Activated CD4-positive, alpha-beta T cell treated with anti-CD3 and anti-CD28 coated beads for 36 hours (primary cell): ENCODE measurements around the gene PITPNC1. TPM values are rescaled to one million over a fixed set of nuclear protein-coding genes. Genes with fewer than 3 reads are reported as not detected.
"Not testable (repeated sequence)": the region's sequence is repeated elsewhere in the genome, so short reads cannot be mapped to it uniquely, and the experiment has no call there.

ENCODE experiments used
- ATAC-seq: fragments of 200-7000 bp; cut with Tn5 transposase; one replicate; pipeline ENCODE4 v1.10.0; 2021; ENCODE audit warnings: mild to moderate bottlenecking, moderate library complexity
- CTCF ChIA-PET: fragments of 350-600 bp; sonication (Branson Sonifier 250); formaldehyde crosslinking; loops from one replicate; lab custom pipeline; 2021; ENCODE audit warnings: antibody characterized with exemption; lab: Charles Lee
- POLR2A ChIA-PET: fragments of 350-600 bp; sonication (Branson Sonifier 250); formaldehyde crosslinking; loops from one replicate; lab custom pipeline; 2021; ENCODE audit warnings: antibody characterized with exemption, inconsistent platforms; lab: Charles Lee
- DNase-seq: peaks from one replicate; pipeline ENCODE4 v3.0.0-alpha.2; 2020
- H3K27ac Mint-ChIP-seq: one replicate; pipeline ENCODE4 v1.8.0; 2021; ENCODE audit warnings: mixed read lengths
- H3K27me3 Mint-ChIP-seq: one replicate; pipeline ENCODE4 v1.8.0; 2021; ENCODE audit warnings: mixed read lengths
- H3K36me3 Mint-ChIP-seq: one replicate; pipeline ENCODE4 v1.8.0; 2021; ENCODE audit warnings: low read depth, mixed read lengths
- H3K4me1 Mint-ChIP-seq: one replicate; pipeline ENCODE4 v1.8.0; 2021; ENCODE audit warnings: mixed read lengths
- H3K4me3 Mint-ChIP-seq: one replicate; pipeline ENCODE4 v1.8.0; 2021; ENCODE audit warnings: mild to moderate bottlenecking, moderate library complexity, mixed read lengths
- H3K9me3 Mint-ChIP-seq: one replicate; pipeline ENCODE4 v1.8.0; 2021; ENCODE audit warnings: low read depth, mixed read lengths
- intact Hi-C, 2 experiments: fragments of 100-400 bp; cut with DNase I in 1 of 2; cut with micrococcal nuclease in 1 of 2; formaldehyde crosslinking; loops; one replicate each; pipeline versions ENCODE4 v1.14.2 to v1.15.1; 2022 to 2024; cut with DNase I, micrococcal nuclease
- total RNA-seq, 2 experiments: library from RNA; stranded (reverse); gene quantifications; one replicate each; pipeline ENCODE4 v1.2.3, GENCODE V29; 2021

PITPNC1 gene
- total RNA-seq, 2 experiments from 2014 or later = 41.6 to 56.3 TPM

DNA sequence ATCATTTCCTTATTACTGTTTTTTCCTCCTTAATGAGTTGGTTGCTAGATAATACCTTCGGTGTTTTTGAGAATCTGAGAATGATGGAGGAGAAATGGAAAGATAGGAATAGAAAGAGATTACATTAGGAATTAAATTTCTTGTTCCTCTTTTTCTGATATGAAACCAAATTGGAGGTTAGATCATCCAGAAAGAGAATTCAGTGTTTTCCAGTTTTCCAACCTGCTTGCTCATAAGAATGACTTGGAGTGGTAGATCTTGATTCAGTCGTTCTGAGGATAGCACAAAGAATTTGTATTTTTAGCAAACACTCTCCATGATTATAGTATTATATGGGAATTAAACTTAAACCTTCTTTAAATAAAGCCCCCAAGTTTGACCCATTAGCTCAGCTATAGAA lies 35.9 kb downstream of the PITPNC1 start:
- peaks cover 50% of the 10 kb centered on the region for H3K4me1 Mint-ChIP-seq
- DNase-seq = no peak
- no peaks in the 10 kb centered on the region for H3K27me3 Mint-ChIP-seq
- no peak for ATAC-seq
- peaks cover 3% of the 10 kb centered on the region for H3K36me3 Mint-ChIP-seq
- no peak overlapping the region for H3K4me3 Mint-ChIP-seq
- POLR2A ChIA-PET = no interaction called here
- CTCF ChIA-PET = no interaction called here
- no peak overlapping the region for H3K27ac Mint-ChIP-seq
- intact Hi-C loops = no loop called here
- H3K9me3 Mint-ChIP-seq = peaks cover 8% of the 10 kb centered on the region

DNA sequence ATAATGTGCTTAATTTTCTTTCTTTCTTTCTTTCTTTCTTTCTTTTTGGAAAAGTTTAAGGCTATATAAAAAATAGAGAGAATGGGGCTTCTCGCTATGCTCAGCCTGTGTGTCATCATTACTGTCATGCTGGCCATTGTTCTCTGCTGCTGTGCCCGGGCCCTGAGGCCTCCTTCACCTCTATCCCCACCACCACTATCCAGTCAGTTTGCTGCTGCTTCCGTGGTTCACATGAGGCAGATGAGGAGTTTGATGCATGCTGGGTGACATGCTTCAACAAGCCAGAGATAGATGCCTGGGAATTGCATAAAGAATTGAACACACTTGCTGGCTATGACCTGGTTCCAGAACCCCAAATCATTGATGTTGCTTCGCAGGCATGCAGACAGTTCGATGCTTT lies 36.3 kb downstream of the PITPNC1 start:
- Mint-ChIP-seq H3K36me3 (peaks cover 3% of the 10 kb centered on the region), H3K27ac (peak overlapping the region; percentile 25), H3K27me3 (no peaks in the 10 kb centered on the region), H3K9me3 (peaks cover 8% of the 10 kb centered on the region), H3K4me1 (peaks cover 49% of the 10 kb centered on the region), H3K4me3 (no peak overlapping the region)
- intact Hi-C loops = no loop called here
- ATAC-seq = no peak
- no peak for DNase-seq
- ChIA-PET CTCF (no interaction called here), POLR2A (no interaction called here)

DNA sequence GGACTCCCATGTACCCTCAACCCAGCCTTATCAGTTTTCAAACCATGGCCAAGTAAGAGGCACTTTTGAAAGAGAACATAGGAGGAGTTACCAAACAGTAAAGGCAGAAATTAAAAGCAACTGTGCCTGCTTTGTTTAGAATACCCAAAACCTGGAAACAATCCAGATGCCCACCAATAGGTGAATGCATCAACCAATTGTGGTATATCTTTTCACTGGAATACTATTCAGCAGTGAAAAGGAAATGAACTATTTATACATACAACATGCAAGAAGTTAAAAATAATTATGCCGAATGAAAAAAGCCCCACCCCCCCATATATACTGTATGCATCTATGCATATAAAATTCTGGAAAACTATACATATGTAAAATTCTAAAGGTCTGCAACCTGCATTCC lies 37.0 kb downstream of the PITPNC1 start:
- Mint-ChIP-seq H3K27me3 (no peaks in the 10 kb centered on the region), H3K36me3 (peaks cover 2% of the 10 kb centered on the region), H3K4me3 (no peak overlapping the region), H3K9me3 (peaks cover 8% of the 10 kb centered on the region), H3K27ac (no peak overlapping the region), H3K4me1 (peaks cover 50% of the 10 kb centered on the region)
- ATAC-seq (no peak), DNase-seq (no peak)
- ChIA-PET CTCF (no interaction called here), POLR2A (no interaction called here)
- intact Hi-C loops = no loop called here

DNA sequence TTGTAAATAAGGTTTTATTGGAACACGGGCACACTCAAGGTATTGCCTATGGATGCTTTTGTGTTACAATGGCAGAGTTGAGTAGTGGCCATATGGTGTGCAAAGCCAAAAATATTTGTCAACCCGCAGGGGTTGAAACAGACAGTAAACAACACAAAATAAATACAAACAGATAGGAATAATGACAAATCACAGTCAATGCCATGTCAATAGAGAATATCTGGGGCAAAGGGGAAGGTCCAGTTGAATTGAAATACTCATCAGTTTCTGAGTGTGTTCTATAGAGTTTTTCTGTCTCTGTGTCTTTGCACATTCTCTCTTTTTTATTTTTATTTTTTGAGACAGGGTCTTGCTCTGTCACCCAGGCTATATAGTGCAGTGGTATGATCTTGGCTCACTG lies 37.5 kb downstream of the PITPNC1 start:
- Mint-ChIP-seq H3K4me1 (peaks cover 54% of the 10 kb centered on the region), H3K9me3 (peaks cover 8% of the 10 kb centered on the region), H3K27me3 (no peaks in the 10 kb centered on the region), H3K4me3 (no peak overlapping the region), H3K27ac (no peak overlapping the region), H3K36me3 (no peaks in the 10 kb centered on the region)
- DNase-seq (no peak), ATAC-seq (no peak)
- intact Hi-C loops = no loop called here
- POLR2A ChIA-PET = no interaction called here
- CTCF ChIA-PET = interaction anchor here (0.7 kb wide), 1 partner anchor 108 kb away, joined by 3 read pairs; no protein-coding TSS in a partner anchor

DNA sequence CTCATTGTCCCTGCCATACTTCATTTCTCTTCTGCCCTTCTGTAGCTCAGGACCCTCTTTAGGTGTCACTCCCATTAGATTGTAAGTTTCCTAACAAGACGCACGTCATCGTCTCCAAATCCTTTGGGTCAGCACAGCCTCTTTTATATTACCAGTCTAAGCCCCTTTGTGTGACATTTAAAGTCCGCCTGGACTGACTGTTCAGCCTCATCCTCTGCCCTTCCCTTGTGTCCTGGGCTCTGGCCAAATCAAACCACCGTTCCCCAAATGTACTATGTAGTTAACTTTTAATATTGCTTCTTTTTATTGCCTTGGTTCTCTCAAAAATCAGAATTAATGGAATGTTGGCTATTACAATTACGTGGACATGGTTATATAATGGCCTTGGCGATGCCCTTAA lies 38.2 kb downstream of the PITPNC1 start:
- H3K36me3 Mint-ChIP-seq = no peaks in the 10 kb centered on the region
- ATAC-seq (no peak), DNase-seq (no peak)
- no peak overlapping the region for H3K4me3 Mint-ChIP-seq
- ChIA-PET CTCF (interaction anchor here (0.7 kb wide), 1 partner anchor 109 kb away, joined by 3 read pairs; no protein-coding TSS in a partner anchor), POLR2A (no interaction called here)
- no peaks in the 10 kb centered on the region for H3K27me3 Mint-ChIP-seq
- H3K4me1 Mint-ChIP-seq = peaks cover 58% of the 10 kb centered on the region
- peaks cover 8% of the 10 kb centered on the region for H3K9me3 Mint-ChIP-seq
- peak overlapping the region; percentile 9 for H3K27ac Mint-ChIP-seq
- intact Hi-C loops = no loop called here

DNA sequence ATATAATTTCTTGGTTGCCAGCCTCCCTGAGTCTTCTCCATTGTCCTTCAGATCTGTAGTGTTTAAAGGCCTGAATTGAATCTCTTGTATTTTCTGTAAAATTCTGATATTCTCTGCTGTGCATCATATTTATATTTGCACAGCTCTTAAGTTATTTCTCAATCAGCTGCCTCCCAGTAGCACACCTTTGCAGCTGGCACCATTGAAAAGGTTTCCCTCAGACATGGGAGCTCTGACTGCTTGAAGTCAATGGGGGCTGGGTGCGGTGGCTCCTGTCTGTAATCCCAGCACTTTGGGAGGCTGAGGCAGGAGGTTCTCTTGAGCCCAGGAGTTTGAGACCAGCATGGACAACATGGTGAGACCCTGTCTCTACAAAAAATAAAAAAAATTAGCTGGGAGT lies 40.4 kb downstream of the PITPNC1 start:
- Mint-ChIP-seq H3K4me1 (peaks cover 60% of the 10 kb centered on the region), H3K9me3 (peaks cover 8% of the 10 kb centered on the region), H3K27me3 (no peaks in the 10 kb centered on the region), H3K36me3 (no peaks in the 10 kb centered on the region), H3K4me3 (no peak overlapping the region), H3K27ac (no peak overlapping the region)
- DNase-seq (no peak), ATAC-seq (no peak)
- intact Hi-C loops = no loop called here
- ChIA-PET POLR2A (no interaction called here), CTCF (no interaction called here)

DNA sequence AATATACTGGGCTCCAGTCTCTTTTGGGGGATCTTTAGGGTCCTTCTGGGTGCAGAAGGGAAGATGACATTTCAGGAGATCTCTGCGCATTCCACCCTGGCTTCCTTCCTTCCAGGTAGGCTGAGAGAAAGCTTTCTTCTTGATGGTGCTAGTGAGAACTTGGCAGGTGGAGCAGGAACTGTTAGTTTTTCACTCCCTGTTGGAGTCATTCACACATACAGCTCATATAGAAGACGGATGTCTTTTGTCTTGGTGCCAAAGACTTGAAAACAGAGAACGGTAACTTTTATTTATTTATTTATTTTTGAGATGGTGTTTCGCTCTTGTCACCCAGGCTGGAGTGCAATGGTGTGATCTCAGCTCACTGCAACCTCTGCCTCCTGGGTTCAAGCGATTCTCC lies 43.9 kb downstream of the PITPNC1 start:
- peaks cover 7% of the 10 kb centered on the region for H3K36me3 Mint-ChIP-seq
- peak overlapping the region; percentile 4 for H3K4me3 Mint-ChIP-seq
- POLR2A ChIA-PET = interaction anchor here (1.0 to 3.8 kb wide), 3 partner anchors 11 to 56 kb away, joined by 3 to 18 read pairs (median 5); no protein-coding TSS in a partner anchor
- no peaks in the 10 kb centered on the region for H3K27me3 Mint-ChIP-seq
- intact Hi-C loops = loop anchor here (1.0 to 2.0 kb wide), 2 partner anchors 16 to 54 kb away; no protein-coding TSS in a partner anchor
- CTCF ChIA-PET = interaction anchor here (0.7 to 3.4 kb wide), 11 partner anchors 10 to 269 kb away, joined by 3 to 16 read pairs (median 3); no protein-coding TSS in a partner anchor
- no peak for ATAC-seq
- peak overlapping the region; percentile 88 for H3K27ac Mint-ChIP-seq
- DNase-seq = no peak
- H3K4me1 Mint-ChIP-seq = peaks cover 71% of the 10 kb centered on the region
- no peaks in the 10 kb centered on the region for H3K9me3 Mint-ChIP-seq

DNA sequence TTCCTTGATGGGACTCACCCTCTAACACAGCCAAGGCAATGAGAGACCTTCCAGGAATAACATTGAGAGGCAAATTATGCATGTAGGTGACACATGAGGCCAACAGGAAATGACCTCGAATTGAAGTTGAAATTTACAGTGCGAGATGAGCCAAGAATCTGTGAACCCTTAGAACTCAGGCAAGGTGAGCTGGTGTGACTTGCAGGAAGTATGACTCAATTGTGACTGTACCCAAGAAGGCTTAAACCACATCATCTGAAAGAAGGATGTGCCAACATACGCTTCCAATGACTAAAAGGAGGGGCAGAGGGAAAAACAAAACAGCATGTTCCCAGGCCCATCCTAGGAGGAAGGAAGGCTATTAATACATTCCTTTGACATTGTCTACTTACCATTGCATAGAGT lies 44.8 kb downstream of the PITPNC1 start:
- intact Hi-C loops = loop anchor here (1.0 to 2.0 kb wide), 6 partner anchors 9 to 53 kb away; no protein-coding TSS in a partner anchor
- peak; percentile 96 for ATAC-seq
- peak; percentile 70 for DNase-seq
- peaks cover 10% of the 10 kb centered on the region for H3K36me3 Mint-ChIP-seq
- ChIA-PET CTCF (interaction anchor here (0.7 to 3.4 kb wide), 10 partner anchors 10 to 54 kb away, joined by 3 to 18 read pairs (median 5); no protein-coding TSS in a partner anchor), POLR2A (interaction anchor here (0.6 to 3.8 kb wide), 11 partner anchors 10 to 60 kb away, joined by 3 to 18 read pairs (median 6); no protein-coding TSS in a partner anchor)
- no peaks in the 10 kb centered on the region for H3K27me3 Mint-ChIP-seq
- H3K4me3 Mint-ChIP-seq = peak overlapping the region; percentile 20
- peaks cover 75% of the 10 kb centered on the region for H3K4me1 Mint-ChIP-seq
- H3K9me3 Mint-ChIP-seq = no peaks in the 10 kb centered on the region
- H3K27ac Mint-ChIP-seq = peak overlapping the region; percentile 88

DNA sequence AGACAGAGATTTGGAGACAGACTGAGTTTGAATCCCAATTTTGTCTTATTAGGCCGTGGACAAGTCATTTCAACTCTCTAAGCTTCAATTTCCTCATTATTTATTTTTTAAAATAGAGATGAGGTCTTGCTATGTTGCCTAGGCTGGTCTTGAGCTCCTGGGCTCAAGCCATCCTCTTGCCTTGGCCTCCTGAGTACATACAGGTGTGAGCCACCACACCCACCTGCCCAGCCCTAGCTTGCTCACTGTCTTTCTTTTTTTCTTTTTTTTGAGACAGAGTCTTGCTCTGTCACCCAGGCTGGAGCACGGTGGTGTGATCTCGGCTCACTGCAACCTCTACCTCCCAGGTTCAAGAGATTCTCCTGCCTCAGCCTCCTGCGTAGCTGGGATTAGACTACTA lies 45.2 kb downstream of the PITPNC1 start:
- intact Hi-C loops = loop anchor here (1.0 kb wide), 4 partner anchors 9 to 32 kb away; no protein-coding TSS in a partner anchor
- DNase-seq = peak; percentile 57
- not testable (repeated sequence) for H3K9me3 Mint-ChIP-seq, H3K27me3 Mint-ChIP-seq
- peaks cover 11% of the 10 kb centered on the region for H3K36me3 Mint-ChIP-seq
- peaks cover 76% of the 10 kb centered on the region for H3K4me1 Mint-ChIP-seq
- peak overlapping the region; percentile 88 for H3K27ac Mint-ChIP-seq
- H3K4me3 Mint-ChIP-seq = peak overlapping the region; percentile 20
- ChIA-PET POLR2A (interaction anchor here (0.6 to 3.8 kb wide), 9 partner anchors 9 to 59 kb away, joined by 3 to 18 read pairs (median 7); no protein-coding TSS in a partner anchor), CTCF (interaction anchor here (0.7 to 3.4 kb wide), 10 partner anchors 9 to 53 kb away, joined by 3 to 18 read pairs (median 5); no protein-coding TSS in a partner anchor)
- ATAC-seq = peak; percentile 52

DNA sequence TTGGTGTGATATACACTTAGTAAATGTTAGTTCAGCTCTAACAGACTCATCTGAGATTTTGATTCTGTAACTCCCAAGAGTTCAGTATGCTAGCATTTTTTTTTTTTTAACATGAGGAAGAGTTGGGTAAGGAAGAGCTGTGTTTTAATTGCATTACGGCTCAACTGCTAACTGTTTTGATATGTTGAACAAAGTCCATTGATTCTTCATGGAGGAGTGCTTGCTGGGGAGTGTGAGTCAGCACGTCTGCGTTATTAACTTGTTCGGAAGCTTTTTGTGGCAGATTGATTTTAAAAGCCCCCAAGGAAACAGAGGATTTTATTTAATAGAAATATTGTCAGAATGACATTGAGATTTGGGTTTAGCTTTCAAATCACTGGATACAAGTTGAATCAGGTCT lies 45.8 kb downstream of the PITPNC1 start:
- ChIA-PET CTCF (interaction anchor here (1.1 to 3.4 kb wide), 7 partner anchors 9 to 53 kb away, joined by 3 to 18 read pairs (median 8); no protein-coding TSS in a partner anchor), POLR2A (interaction anchor here (1.1 to 3.8 kb wide), 4 partner anchors 9 to 52 kb away, joined by 7 to 18 read pairs (median 10); no protein-coding TSS in a partner anchor)
- ATAC-seq = no peak
- H3K27ac Mint-ChIP-seq = peak overlapping the region; percentile 76
- H3K4me3 Mint-ChIP-seq = no peak overlapping the region
- peaks cover 14% of the 10 kb centered on the region for H3K36me3 Mint-ChIP-seq
- H3K9me3 Mint-ChIP-seq = no peaks in the 10 kb centered on the region
- DNase-seq = no peak
- peaks cover 80% of the 10 kb centered on the region for H3K4me1 Mint-ChIP-seq
- intact Hi-C loops = loop anchor here (1.0 kb wide), 4 partner anchors 8 to 33 kb away; no protein-coding TSS in a partner anchor
- no peaks in the 10 kb centered on the region for H3K27me3 Mint-ChIP-seq

DNA sequence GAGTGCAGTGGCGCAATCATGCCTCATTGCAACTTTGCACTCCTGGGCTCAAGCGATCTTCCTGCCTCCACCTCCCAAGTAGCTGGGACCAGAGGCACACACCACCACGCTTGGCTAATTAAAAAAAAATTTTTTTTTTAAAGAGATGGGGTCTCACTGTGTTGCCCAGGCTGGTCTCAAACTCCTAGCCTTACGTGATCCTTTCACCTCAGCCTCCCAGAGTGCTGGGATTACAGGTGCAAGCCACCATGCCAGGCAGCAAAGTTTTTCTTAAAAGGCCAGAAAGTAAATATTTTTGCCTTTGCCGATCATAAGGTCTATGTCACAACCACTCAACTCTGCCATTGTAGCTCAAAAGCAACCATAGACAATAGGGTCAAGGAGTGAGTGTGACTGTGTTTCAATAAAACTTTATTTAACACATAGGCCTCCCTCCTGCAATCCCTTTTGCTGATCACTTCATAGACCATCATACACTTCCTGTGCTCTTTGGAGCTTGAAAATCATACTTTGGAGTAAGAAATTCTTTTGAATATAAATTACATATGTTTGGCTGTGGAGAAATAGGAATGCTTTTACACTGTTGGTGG lies 48.6 kb downstream of the PITPNC1 start:
- no peaks in the 10 kb centered on the region for H3K27me3 Mint-ChIP-seq
- ChIA-PET POLR2A (no interaction called here), CTCF (interaction anchor here (1.3 kb wide), 1 partner anchor 39 kb away, joined by 4 read pairs; no protein-coding TSS in a partner anchor)
- H3K27ac Mint-ChIP-seq = peak overlapping the region; percentile 6
- peaks cover 14% of the 10 kb centered on the region for H3K36me3 Mint-ChIP-seq
- intact Hi-C loops = no loop called here
- H3K9me3 Mint-ChIP-seq = no peaks in the 10 kb centered on the region
- peaks cover 69% of the 10 kb centered on the region for H3K4me1 Mint-ChIP-seq
- no peak for ATAC-seq
- no peak for DNase-seq
- H3K4me3 Mint-ChIP-seq = no peak overlapping the region
